SK-MEL-5 (cell line): Measurements from ENCODE around the gene ZYG11B. TPM values are rescaled to one million over a fixed set of nuclear protein-coding genes. Genes with fewer than 3 reads are reported as not detected.
"Not testable (repeated sequence)": the region's sequence is repeated elsewhere in the genome, so short reads cannot be mapped to it uniquely, and the experiment has no call there.

Source experiments
- DNase-seq: peaks from one replicate; pipeline ENCODE4 v3.0.0-alpha.2; 2016; ENCODE audit warnings: low read depth, low spot score
- in situ Hi-C: cut with HindIII; loops from 2 replicates; pipeline ENCODE4 v1.10.0; 2016; ENCODE audit warnings: low sequenced_read_pairs, high pct_unique_total_duplicates, low pct_unique_long_range_greater_than_20kb
- total RNA-seq: library from RNA; depleted of rRNA; stranded (reverse); fragments of >200 nt; shearing (Covaris generic); gene quantifications from 2 replicates; pipeline ENCODE4 v1.2.3, GENCODE V29; 2014

ZYG11B gene
- total RNA-seq, 1 experiment from 2014 or later: 25.3 TPM

DNA sequence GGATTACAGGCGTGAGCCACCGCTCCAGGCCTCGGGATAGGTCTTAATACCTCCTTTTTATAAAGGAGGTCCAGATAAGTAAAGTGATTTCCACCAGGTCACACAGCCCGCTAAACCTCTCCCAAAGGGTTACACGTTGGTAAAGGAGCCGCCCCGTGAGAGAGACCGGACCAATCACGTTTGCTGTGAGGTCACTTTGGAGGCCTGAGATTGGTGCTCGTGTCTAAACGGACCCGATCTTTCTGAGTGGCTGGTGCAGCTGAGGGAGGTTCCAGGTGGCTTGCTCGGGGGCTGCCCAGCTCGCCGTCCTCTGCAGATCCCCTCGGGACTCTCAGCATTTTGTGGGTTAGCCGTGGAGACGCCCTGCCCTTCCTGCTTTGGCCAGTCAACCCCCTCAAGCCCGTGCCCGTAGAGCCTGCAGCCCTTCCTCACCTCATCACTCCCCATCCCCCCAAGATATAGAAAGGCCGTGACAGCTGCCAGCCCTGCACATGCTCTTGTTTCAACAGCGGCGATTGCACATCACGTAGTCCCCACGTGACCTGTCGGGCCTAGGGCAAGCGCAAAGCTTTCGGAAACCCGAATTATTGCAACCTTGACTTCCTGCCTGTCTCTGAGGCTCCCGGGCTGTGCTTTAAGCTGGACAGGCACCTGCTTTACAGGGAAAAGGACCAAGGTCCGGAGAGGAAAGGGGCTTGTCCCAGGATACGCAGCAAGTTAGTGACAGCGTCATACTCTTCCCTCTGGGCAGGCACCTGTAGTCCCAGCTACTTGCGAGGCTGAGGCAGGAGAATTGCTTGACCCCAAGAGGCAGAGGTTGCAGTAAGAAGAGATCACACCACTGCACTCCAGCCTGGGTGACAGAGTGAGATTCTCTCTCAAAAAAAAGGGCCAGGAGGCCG, 23.1 kb upstream of the ZYG11B start:
- peak; percentile 94 for DNase-seq
- in situ Hi-C loops: no loop called here

DNA sequence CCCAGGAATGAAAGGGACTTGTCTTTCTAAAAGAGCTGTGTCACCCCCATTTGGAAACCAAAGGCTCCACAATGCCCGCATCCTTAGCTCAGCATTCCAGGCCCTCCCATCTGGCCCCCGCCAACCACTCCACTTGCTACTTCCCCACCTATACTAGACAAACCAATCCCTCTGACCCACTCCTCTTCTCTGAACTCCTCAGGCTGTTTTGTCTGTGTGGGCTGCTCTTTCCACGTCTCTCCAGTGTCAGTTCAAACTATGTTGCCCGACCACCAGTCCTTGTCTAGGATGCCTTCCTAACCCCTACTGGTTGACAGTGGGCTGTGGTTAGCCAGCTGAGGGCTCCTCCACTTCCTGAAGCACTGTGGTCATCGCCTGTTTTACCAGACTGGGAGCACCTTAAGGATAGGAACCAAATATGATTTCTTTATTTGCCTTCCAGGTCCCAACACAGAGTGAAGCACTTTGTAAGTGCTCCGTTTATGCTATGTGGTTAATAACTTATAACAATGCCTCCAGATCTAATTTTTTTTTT, 20.1 kb upstream of the ZYG11B start:
- in situ Hi-C loops: no loop called here
- DNase-seq: no peak

- in situ Hi-C loops: no loop called here
Measured at GRCh38 chr1:52706941-52707926, 19.0 kb upstream of the ZYG11B start.

DNA sequence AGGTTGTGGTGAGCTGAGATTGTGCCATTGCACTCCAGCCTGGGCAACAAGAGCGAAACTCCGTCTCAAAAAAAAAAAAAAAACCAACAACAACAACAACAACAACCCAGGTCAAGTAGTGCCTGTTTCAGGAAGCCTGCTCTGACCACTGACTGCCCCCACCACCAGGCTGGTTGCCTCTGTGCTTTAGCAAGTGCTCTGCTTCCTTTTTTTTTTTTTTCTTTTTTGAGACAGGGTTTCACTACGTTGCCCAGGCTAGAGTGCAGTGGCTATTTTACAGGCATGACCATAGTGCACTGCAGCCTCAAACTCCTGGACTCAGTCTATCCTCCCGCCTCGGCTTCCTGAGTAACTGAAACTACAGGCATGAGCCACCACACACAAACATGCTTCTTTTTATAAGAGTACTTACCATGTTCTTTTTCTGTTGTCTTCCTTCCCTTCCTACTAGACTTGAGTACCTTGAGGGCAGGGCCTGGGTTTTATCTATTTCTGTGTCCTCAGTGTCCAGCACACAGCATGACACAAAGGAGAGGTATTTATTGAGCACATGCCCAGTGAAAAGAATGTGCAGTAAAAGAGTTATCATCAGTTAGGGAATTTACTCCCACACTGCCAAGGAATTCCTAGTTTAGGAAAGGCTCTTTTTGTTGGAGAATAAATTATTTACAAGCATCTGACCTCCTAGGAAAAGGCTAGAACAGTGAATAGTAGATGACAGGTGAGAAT, 18.2 kb upstream of the ZYG11B start:
- in situ Hi-C loops: no loop called here
- DNase-seq: peak; percentile 27

More at GRCh38 chr1:52706941-52707926, 19.0 kb upstream of the ZYG11B start:
- DNase-seq: no peak

- in situ Hi-C loops: no loop called here
- DNase-seq: no peak
Measured at GRCh38 chr1:52709016-52709415, 17.2 kb upstream of the ZYG11B start.

GRCh38 chr1:52713590-52713989, 12.7 kb upstream of the ZYG11B start:
- in situ Hi-C loops: no loop called here
- DNase-seq: no peak

GRCh38 chr1:52715296-52715695, 11.0 kb upstream of the ZYG11B start:
- in situ Hi-C loops, DNase-seq: not testable (repeated sequence)

DNA sequence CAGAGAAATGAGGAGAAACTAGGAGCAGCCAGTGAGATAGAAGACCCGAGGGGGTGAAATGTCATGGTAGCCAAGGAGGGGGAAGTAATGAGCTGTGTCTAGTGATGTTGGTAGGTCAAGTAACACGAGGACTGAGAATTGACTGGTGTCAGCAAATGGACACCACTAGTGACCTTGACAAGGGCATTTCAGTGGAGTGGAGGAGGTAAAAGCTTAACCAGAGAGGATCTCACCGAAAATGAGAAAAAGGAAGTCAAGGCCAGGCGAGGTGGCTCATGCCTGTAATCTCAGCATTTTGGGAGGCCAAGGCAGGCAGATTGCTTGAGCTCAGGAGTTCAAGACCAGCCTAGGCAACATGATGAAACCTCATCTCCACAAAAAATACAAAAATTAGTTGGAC, 3.0 kb upstream of the ZYG11B start:
- DNase-seq: no peak
- in situ Hi-C loops: no loop called here

DNA sequence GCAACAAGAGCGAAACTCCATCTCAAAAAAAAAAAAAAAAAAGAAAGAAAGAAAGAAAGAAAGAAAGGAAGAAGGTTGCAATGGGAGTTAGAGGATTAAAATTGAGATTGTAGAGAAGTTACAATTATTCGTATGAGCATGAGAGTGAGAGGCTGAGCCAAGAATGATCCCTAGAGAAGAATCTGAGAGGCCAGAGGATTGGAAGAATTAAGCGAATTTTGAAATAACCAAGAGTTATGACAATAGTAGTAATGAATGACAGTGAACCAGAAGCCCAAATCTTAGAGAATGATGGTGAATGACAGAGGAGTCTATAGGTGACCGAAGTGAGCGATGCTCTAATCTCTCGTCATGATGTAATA, 369 bp upstream of the ZYG11B start:
- no peak for DNase-seq
- in situ Hi-C loops: no loop called here

GRCh38 chr1:52727114-52727586, 897 bp downstream of the ZYG11B start:
- in situ Hi-C loops: no loop called here
- DNase-seq: no peak

DNA sequence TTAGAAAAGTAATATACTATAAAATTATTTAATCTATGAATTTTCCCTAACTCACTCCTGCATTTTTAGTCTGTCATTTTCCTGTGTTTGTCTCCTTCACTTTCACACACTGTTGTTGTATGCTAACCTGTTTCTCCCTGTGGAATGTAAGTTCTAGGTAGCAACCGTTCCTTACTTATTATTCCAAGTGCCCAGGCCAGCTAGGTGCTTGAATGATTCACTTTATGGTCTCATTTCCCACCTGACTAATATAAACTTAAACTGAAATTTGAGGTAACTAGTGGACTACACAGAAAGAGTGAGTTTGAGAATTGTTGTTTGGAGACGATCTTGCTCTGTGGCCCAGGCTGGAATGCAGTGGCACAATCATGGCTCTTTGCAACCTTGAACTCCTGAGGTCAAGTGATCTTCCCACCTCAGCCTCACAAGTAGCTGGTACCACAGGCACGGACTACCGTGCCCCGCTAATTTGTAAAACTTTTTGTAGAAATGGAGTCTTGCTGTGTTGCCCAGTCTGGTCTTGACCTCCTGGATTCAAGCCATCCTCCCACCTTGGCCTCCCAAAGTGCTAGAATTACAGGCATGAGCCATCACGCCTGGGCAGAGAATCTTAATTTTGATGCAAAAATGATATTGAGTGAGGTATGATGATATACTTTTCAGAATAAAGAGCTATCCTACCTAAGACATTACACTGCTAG, 1.9 kb downstream of the ZYG11B start:
- in situ Hi-C loops: no loop called here
- DNase-seq: no peak

DNA sequence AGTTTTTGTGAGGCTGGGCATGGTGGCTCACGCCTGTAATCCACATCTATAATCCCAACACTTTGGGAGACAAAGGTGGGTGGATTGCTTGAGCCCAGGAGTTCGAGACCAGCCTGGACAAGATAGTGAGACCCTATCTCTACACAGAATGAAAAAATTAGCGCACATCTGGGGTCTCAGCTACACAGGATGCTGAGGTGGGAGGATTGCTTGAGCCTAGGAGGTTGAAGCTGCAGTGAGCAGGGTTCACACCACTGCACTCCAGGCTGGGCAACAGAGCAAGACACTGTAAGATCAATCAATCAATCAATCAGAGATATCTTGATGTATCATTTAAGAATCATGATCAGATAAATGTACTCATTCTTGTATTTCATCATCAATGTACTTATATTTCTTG, 7.1 kb downstream of the ZYG11B start:
- in situ Hi-C loops: no loop called here
- no peak for DNase-seq

- DNase-seq, in situ Hi-C loops: not testable (repeated sequence)
Measured at GRCh38 chr1:52735371-52735770, 9.1 kb downstream of the ZYG11B start.

DNA sequence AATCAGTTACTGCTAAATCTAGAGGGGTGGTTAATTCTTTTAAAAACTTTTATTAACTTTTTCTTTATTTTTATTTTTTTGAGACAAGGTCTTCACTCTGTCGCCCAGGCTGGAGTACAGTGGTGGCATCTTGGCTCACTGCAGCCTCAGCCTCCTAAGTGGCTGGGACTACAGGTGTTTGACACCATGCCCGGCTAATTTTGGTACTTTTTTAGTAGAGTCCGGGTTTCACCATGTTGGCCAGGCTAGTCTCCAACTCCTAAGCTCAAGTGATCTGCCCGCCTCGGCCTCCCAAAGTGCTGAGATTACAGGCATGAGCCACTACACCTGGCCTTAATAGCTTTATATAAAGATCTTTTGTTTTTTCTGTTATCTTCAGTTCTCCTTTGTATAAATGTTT, 11.9 kb downstream of the ZYG11B start:
- DNase-seq: no peak
- in situ Hi-C loops: no loop called here

- in situ Hi-C loops: no loop called here
- no peak for DNase-seq
Measured at GRCh38 chr1:52738893-52739292, 12.6 kb downstream of the ZYG11B start.

DNA sequence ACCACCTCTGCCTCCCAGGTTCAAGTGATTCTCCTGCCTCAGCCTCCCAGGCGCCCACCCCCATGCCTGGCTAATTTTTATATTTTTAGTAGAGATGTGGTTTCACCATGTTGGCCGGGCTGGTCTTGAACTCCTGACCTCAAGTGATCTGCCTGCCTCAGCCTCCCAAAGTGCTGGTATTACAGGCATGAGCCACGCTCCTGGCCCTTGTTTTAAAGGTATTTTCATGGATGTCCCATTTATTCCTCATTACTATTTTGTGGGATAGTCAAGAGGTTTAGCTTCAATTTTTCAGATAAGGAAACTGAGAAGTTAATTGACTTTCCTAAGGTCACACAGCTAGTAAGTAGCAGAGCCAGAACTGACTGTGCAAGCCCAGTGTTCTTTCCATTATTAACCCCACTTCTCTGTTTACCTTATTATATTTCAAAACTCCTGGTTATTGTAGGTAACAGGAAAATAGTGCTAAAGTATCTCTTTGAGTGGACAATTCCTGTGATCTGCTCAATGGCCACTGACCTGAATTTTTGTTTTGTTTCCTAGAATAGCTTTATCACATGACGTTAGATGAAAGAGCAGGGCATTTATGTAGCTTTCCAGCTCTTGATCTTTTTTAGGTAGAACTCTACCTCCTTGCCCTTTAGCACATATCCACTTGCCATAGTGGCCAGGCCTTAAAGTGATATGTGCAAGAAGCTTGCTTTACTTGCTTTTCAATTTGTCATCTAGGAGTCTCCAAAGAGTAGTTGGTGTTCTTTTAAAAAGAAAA, 13.6 kb downstream of the ZYG11B start:
- in situ Hi-C loops: no loop called here
- DNase-seq: no peak
